H9 (cell line): ENCODE data around the gene NEDD4L. TPM values are rescaled to one million over a fixed set of nuclear protein-coding genes. Genes with fewer than 3 reads are reported as not detected.
A peak's percentile ranks its signal among the peaks of the same experiment; 100 is the strongest.

Experiments used
- DNase-seq: peaks from one replicate; pipeline ENCODE4 v3.0.0-alpha.2; 2017
- H2AFZ ChIP-seq: one replicate; pipeline ENCODE4 v1.6.1; 2013; ENCODE audit warnings: mild to moderate bottlenecking, low read length, control low read depth, moderate library complexity
- H2AK5ac ChIP-seq: 2 replicates; pipeline ENCODE4 v1.6.1; 2013; ENCODE audit warnings: low read length, control low read depth, mixed read lengths; ENCODE audit not compliant: insufficient read length
- H2BK120ac ChIP-seq: one replicate; pipeline ENCODE4 v1.6.1; 2013; ENCODE audit warnings: low read depth, mild to moderate bottlenecking, low read length, control low read depth, inconsistent platforms; ENCODE audit not compliant: poor library complexity, severe bottlenecking
- H2BK12ac ChIP-seq: 2 replicates; pipeline ENCODE4 v1.6.1; 2013; ENCODE audit warnings: low read length, control low read depth, mixed read lengths, low read depth; ENCODE audit not compliant: insufficient read length
- H2BK15ac ChIP-seq: 2 replicates; pipeline ENCODE4 v1.6.1; 2013; ENCODE audit warnings: low read depth, low read length, control low read depth
- H2BK20ac ChIP-seq: one replicate; pipeline ENCODE4 v1.6.1; 2013; ENCODE audit warnings: low read depth, mild to moderate bottlenecking, low read length, control low read depth, inconsistent platforms; ENCODE audit not compliant: poor library complexity, severe bottlenecking
- H2BK5ac ChIP-seq: 2 replicates; pipeline ENCODE4 v1.6.1; 2013; ENCODE audit warnings: low read length, control low read depth, mixed read lengths; ENCODE audit not compliant: insufficient read length
- H3K14ac ChIP-seq: 2 replicates; pipeline ENCODE4 v1.6.1; 2013; ENCODE audit warnings: low read length, control low read depth; ENCODE audit not compliant: insufficient read depth
- H3K18ac ChIP-seq: 2 replicates; pipeline ENCODE4 v1.6.1; 2013; ENCODE audit warnings: low read depth, mild to moderate bottlenecking, mixed read lengths, low read length, control low read depth; ENCODE audit not compliant: insufficient read length
- H3K23ac ChIP-seq: 2 replicates; pipeline ENCODE4 v1.6.1; 2013; ENCODE audit warnings: low read length, control low read depth, mixed read lengths, low read depth; ENCODE audit not compliant: insufficient read length
- H3K23me2 ChIP-seq: 2 replicates; pipeline ENCODE4 v1.6.1; 2013; ENCODE audit warnings: low read depth, mild to moderate bottlenecking, mixed read lengths, low read length, control low read depth; ENCODE audit not compliant: insufficient read length, poor library complexity, severe bottlenecking
- H3K27ac ChIP-seq: 2 replicates; pipeline ENCODE4 v1.5.1; 2013; ENCODE audit warnings: low read length, control low read depth, mixed read lengths, low read depth; ENCODE audit not compliant: insufficient read length
- H3K27me3 ChIP-seq: 2 replicates; pipeline ENCODE4 v1.6.1; 2013; ENCODE audit warnings: low read length, control low read depth, inconsistent platforms; ENCODE audit not compliant: insufficient read depth
- H3K4ac ChIP-seq: 2 replicates; pipeline ENCODE4 v1.6.1; 2013; ENCODE audit warnings: low read depth, mild to moderate bottlenecking, control low read depth, inconsistent platforms, low read length, moderate library complexity
- H3K4me1 ChIP-seq: 2 replicates; pipeline ENCODE4 v1.6.1; 2013; ENCODE audit warnings: low read length, control low read depth, inconsistent platforms; ENCODE audit not compliant: insufficient read depth
- H3K4me2 ChIP-seq: 2 replicates; pipeline ENCODE4 v1.6.1; 2013; ENCODE audit warnings: low read length, control low read depth, mixed read lengths; ENCODE audit not compliant: insufficient read length, insufficient read depth
- H3K56ac ChIP-seq: 2 replicates; pipeline ENCODE4 v1.6.1; 2013; ENCODE audit warnings: low read depth, mild to moderate bottlenecking, mixed read lengths, low read length, control low read depth; ENCODE audit not compliant: insufficient read length
- H3K79me1 ChIP-seq: 2 replicates; pipeline ENCODE4 v1.6.1; 2013; ENCODE audit warnings: low read depth, mild to moderate bottlenecking, moderate library complexity, low read length, control low read depth, inconsistent platforms; ENCODE audit not compliant: insufficient read depth, poor library complexity, severe bottlenecking
- H3K79me2 ChIP-seq: 2 replicates; pipeline ENCODE4 v1.6.1; 2013; ENCODE audit warnings: low read length, control low read depth, inconsistent platforms; ENCODE audit not compliant: insufficient read depth
- H3K9ac ChIP-seq: 2 replicates; pipeline ENCODE4 v1.6.1; 2013; ENCODE audit warnings: low read length, control low read depth, mixed read lengths; ENCODE audit not compliant: insufficient read length; ENCODE audit errors: extremely low read depth
- H3K9me3 ChIP-seq: one replicate; pipeline ENCODE4 v1.6.1; 2013; ENCODE audit warnings: low read depth, low read length, inconsistent platforms; ENCODE audit not compliant: control insufficient read depth
- H3T11ph ChIP-seq: one replicate; pipeline ENCODE4 v1.6.1; 2013; ENCODE audit warnings: mild to moderate bottlenecking, low read length, control low read depth, inconsistent platforms
- H4K20me1 ChIP-seq: one replicate; pipeline ENCODE4 v1.6.1; 2013; ENCODE audit not compliant: control insufficient read depth, insufficient read length, insufficient read depth
- H4K5ac ChIP-seq: 2 replicates; pipeline ENCODE4 v1.6.1; 2013; ENCODE audit warnings: low read depth, mild to moderate bottlenecking, mixed read lengths, low read length, control low read depth; ENCODE audit not compliant: insufficient read length
- H4K8ac ChIP-seq: replicated peaks from 2 replicates; pipeline ENCODE4 v1.6.1; 2013; ENCODE audit warnings: low read length, control low read depth, mixed read lengths, low read depth; ENCODE audit not compliant: insufficient read length
- H4K91ac ChIP-seq: 2 replicates; pipeline ENCODE4 v1.6.1; 2013; ENCODE audit warnings: low read depth, mild to moderate bottlenecking, moderate library complexity, mixed read lengths, low read length, control low read depth; ENCODE audit not compliant: insufficient read length
- H3K27ac Mint-ChIP-seq, 3 experiments: 2 replicates in 2 of 3; 3 replicates in 1 of 3; pipeline ENCODE4 v1.8.0; 2020 to 2021; ENCODE audit warnings: mixed read lengths in 3 of 3, mild to moderate bottlenecking in 1 of 3, moderate library complexity in 1 of 3
- H3K27me3 Mint-ChIP-seq: 2 replicates; pipeline ENCODE4 v1.8.0; 2021; ENCODE audit warnings: low read depth, mild to moderate bottlenecking, moderate library complexity, mixed read lengths
- H3K36me3 Mint-ChIP-seq, 3 experiments: 2 replicates in 2 of 3; 3 replicates in 1 of 3; pipeline ENCODE4 v1.8.0; 2020 to 2021; ENCODE audit warnings: low read depth in 3 of 3, mixed read lengths in 3 of 3; ENCODE audit not compliant: insufficient read depth in 1 of 3
- H3K4me1 Mint-ChIP-seq, 2 experiments: 2 replicates each; pipeline ENCODE4 v1.8.0; 2020; ENCODE audit warnings: mixed read lengths in 2 of 2
- H3K4me3 Mint-ChIP-seq, 2 experiments: 2 replicates in 1 of 2; 3 replicates in 1 of 2; pipeline ENCODE4 v1.8.0; 2020 to 2021; ENCODE audit warnings: mild to moderate bottlenecking in 2 of 2, mixed read lengths in 2 of 2, moderate library complexity in 1 of 2
- H3K9me3 Mint-ChIP-seq, 2 experiments: 2 replicates in 1 of 2; 3 replicates in 1 of 2; pipeline ENCODE4 v1.8.0; 2020; ENCODE audit warnings: mild to moderate bottlenecking in 2 of 2, mixed read lengths in 2 of 2, moderate library complexity in 1 of 2
- CTCF ChIP-seq: fragments of 200-600 bp; sonication (generic); conservative IDR thresholded peaks from 3 replicates; pipeline ENCODE4 v1.8.0; 2021; ENCODE audit warnings: antibody characterized with exemption, mild to moderate bottlenecking
- WGBS: extraction: QIAGEN DNeasy Blood & Tissue Kit; methylation state at CpG from one replicate; pipeline ENCODE4 v1.1.7; 2013; ENCODE audit warnings: missing lambda C conversion rate, low lambda C conversion rate, mixed read lengths; ENCODE audit not compliant: insufficient read length; ENCODE audit errors: extremely low coverage; 5-methylcytosine and 5-hydroxymethylcytosine counted together
- total RNA-seq: library from RNA; stranded (reverse); gene quantifications from 2 replicates; pipeline ENCODE4 v1.2.1, GENCODE V29; 2021

The NEDD4L gene
- total RNA-seq, 1 experiment from 2014 or later = 76.3 TPM

- Histone ChIP-seq H3K79me2 (no peaks in the 10 kb centered on the region), H4K91ac (no peak overlapping the region), H4K5ac (no peak overlapping the region), H3K4ac (no peak overlapping the region), H3K14ac (no peak overlapping the region), H2BK20ac (no peak overlapping the region), H3K27me3 (no peaks in the 10 kb centered on the region), H3K56ac (no peak overlapping the region), H3K4me2 (no peak overlapping the region), H4K20me1 (no peaks in the 10 kb centered on the region), H3T11ph (no peak overlapping the region), H3K9me3 (no peaks in the 10 kb centered on the region), H2BK5ac (no peak overlapping the region), H2BK15ac (no peak overlapping the region), H3K4me1 (no peaks in the 10 kb centered on the region), H2AFZ (no peak overlapping the region), H3K9ac (no peak overlapping the region), H4K8ac (no peak overlapping the region), H3K23me2 (no peaks in the 10 kb centered on the region), H2BK12ac (no peak overlapping the region), H2BK120ac (no peak overlapping the region), H3K79me1 (peaks cover 3% of the 10 kb centered on the region), H3K23ac (no peak overlapping the region), H3K18ac (no peak overlapping the region), H2AK5ac (no peak overlapping the region), H3K27ac (no peak overlapping the region)
- no peaks in the 10 kb centered on the region for H3K9me3 Mint-ChIP-seq
- H3K27ac Mint-ChIP-seq = peak overlapping the region in 1 of 3 experiments; percentile 61; a peak in 1 of 7 replicates
- TF ChIP-seq CTCF = no peak
- DNase-seq = no peak
- peaks cover 0 to 38% (median 17%) of the 10 kb centered on the region in 3 experiments; a peak in 5 of 7 replicates for H3K36me3 Mint-ChIP-seq
- no CpG with 5 or more reads among the region's 15 CpGs for WGBS
- no peak overlapping the region for H3K4me3 Mint-ChIP-seq
- H3K4me1 Mint-ChIP-seq = peaks cover 3 to 4% of the 10 kb centered on the region in 2 experiments; a peak in 1 of 4 replicates
- H3K27me3 Mint-ChIP-seq = no peaks in the 10 kb centered on the region
Measured at GRCh38 chr18:58323866-58324762, 280.1 kb downstream of the NEDD4L start.
